MM.1S (cell line): Measurements from ENCODE around the gene RYR2.

Experiments used
- CTCF ChIP-seq: fragments of 300-600 bp; sonication (generic); IDR thresholded peaks from 2 replicates; pipeline ENCODE4 v1.5.1; 2016; ENCODE audit warnings: antibody characterized with exemption, low read length, mixed read lengths
- EZH2 ChIP-seq: fragments of 300-600 bp; sonication (generic); optimal IDR thresholded peaks from 2 replicates; pipeline ENCODE3; 2017; ENCODE audit warnings: low read depth, mild to moderate bottlenecking, antibody characterized with exemption, low read length, mixed read lengths
- EZH2phosphoT487 ChIP-seq: fragments of 300-600 bp; sonication (generic); IDR thresholded peaks from 2 replicates; pipeline ENCODE4 v1.6.1; 2018; ENCODE audit warnings: antibody characterized with exemption, low read length

- no peak for TF ChIP-seq CTCF
- TF ChIP-seq EZH2phosphoT487: no peak
- TF ChIP-seq EZH2: no peak
These were observed 97.7 kb downstream of the RYR2 start for GRCh38 chr1:237139732-237140131.
